ENCODE results near the gene COL23A1. TPM values are rescaled to one million over a fixed set of nuclear protein-coding genes. Genes with fewer than 3 reads are reported as not detected.

Gene COL23A1
- total RNA-seq, 1 donor from 2014 or later = not detected

- DNase-seq (ENCODE audit: extremely low read depth, low read depth, low spot score) = no peak
Observed at GRCh38 chr5:178442405-178443257, 147.6 kb downstream of the COL23A1 start.

- no peak for DNase-seq (ENCODE audit: extremely low read depth, low read depth, low spot score)
Observed at GRCh38 chr5:178441486-178442270, 148.5 kb downstream of the COL23A1 start.

- no peak for DNase-seq (ENCODE audit: extremely low read depth, low read depth, low spot score)
Observed at GRCh38 chr5:178440181-178440580, 150.0 kb downstream of the COL23A1 start.

GRCh38 chr5:178439493-178440180, 150.6 kb downstream of the COL23A1 start:
- DNase-seq (ENCODE audit: extremely low read depth, low read depth, low spot score) = no peak

GRCh38 chr5:178438796-178439195, 151.4 kb downstream of the COL23A1 start:
- DNase-seq (ENCODE audit: extremely low read depth, low read depth, low spot score) = no peak

- DNase-seq (ENCODE audit: extremely low read depth, low read depth, low spot score) = no peak
Observed at GRCh38 chr5:178437386-178438075, 152.7 kb downstream of the COL23A1 start.

- no peak for DNase-seq (ENCODE audit: extremely low read depth, low read depth, low spot score)
Observed at GRCh38 chr5:178436326-178436940, 153.8 kb downstream of the COL23A1 start.

- no peak for DNase-seq (ENCODE audit: extremely low read depth, low read depth, low spot score)
Observed at GRCh38 chr5:178435321-178436238, 154.6 kb downstream of the COL23A1 start.

GRCh38 chr5:178434851-178435250, 155.3 kb downstream of the COL23A1 start:
- no peak for DNase-seq (ENCODE audit: extremely low read depth, low read depth, low spot score)

GRCh38 chr5:178434016-178434761, 156.0 kb downstream of the COL23A1 start:
- DNase-seq (ENCODE audit: extremely low read depth, low read depth, low spot score) = no peak

GRCh38 chr5:178433273-178433775, 156.9 kb downstream of the COL23A1 start:
- no peak for DNase-seq (ENCODE audit: extremely low read depth, low read depth, low spot score)

GRCh38 chr5:178432421-178433272, 157.5 kb downstream of the COL23A1 start:
- DNase-seq (ENCODE audit: extremely low read depth, low read depth, low spot score) = no peak

- DNase-seq (ENCODE audit: extremely low read depth, low read depth, low spot score) = no peak
Observed at GRCh38 chr5:178431782-178432165, 158.4 kb downstream of the COL23A1 start.

GRCh38 chr5:178431063-178431781, 159.0 kb downstream of the COL23A1 start:
- no peak for DNase-seq (ENCODE audit: extremely low read depth, low read depth, low spot score)

- DNase-seq (ENCODE audit: extremely low read depth, low read depth, low spot score) = no peak
Observed at GRCh38 chr5:178430186-178431062, 159.8 kb downstream of the COL23A1 start.
